Bronchial epithelial cell (primary cell): ENCODE results near the gene CCL4. TPM values are rescaled to one million over a fixed set of nuclear protein-coding genes. Genes with fewer than 3 reads are reported as not detected.
"Not testable (repeated sequence)": the region's sequence is repeated elsewhere in the genome, so short reads cannot be mapped to it uniquely, and the experiment has no call there.

Experiments
- DNase-seq: peaks from one replicate; pipeline ENCODE4 v3.0.0-alpha.2; 2010; ENCODE audit warnings: low read depth
- FAIRE-seq: peaks from 2 replicates; lab custom pipeline; 2011; peaks lifted over from hg19 to GRCh38; lab: Jason Lieb, UNC
- H3K27me3 ChIP-seq: 2 replicates; pipeline ENCODE4 v1.5.1; 2011; ENCODE audit warnings: low read length; ENCODE audit not compliant: control insufficient read depth, insufficient read depth
- H3K36me3 ChIP-seq: 2 replicates; pipeline ENCODE4 v1.5.1; 2011; ENCODE audit warnings: low read length; ENCODE audit not compliant: control insufficient read depth, insufficient read depth
- H3K4me3 ChIP-seq: 2 replicates; pipeline ENCODE4 v1.5.1; 2011; ENCODE audit warnings: mild to moderate bottlenecking, low read depth, low read length, control low read depth
- total RNA-seq: library from RNA; depleted of rRNA; stranded (reverse); fragments of >200 nt; gene quantifications from 2 replicates; pipeline ENCODE4 v1.2.1, GENCODE V29; 2014
- TF ChIP-seq, protein P1 (sequence below): IDR thresholded peaks from 2 replicates; pipeline ENCODE4 v1.5.1; 2011; ENCODE audit warnings: mild to moderate bottlenecking, moderate library complexity, low read length, control low read depth, inconsistent platforms; ENCODE audit not compliant: insufficient read depth, severe bottlenecking

CCL4 gene
- total RNA-seq, 1 donor from 2014 or later, result not detected

DNA sequence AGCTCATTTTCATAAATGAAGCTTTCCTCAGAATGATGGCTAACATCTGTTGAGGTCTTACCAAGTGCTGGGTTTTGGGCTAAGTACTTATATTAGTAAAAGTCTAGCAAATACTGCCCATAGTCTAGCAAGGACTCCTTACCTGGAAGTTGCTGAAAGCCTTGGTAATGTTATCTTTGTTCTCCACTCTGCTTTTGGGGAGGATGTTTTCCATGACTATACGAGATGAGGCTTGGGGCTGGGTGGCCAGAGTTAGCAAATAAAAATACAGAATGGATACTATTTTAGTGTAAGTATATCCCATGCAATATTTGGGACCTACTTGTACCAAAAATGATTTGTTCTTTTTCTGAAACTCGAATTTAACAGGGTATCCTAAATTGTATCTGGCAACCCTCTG, 31.9 kb upstream of the CCL4 start:
- FAIRE-seq, result no peak

GRCh38 chr17:36072431-36073121, 31.1 kb upstream of the CCL4 start:
- FAIRE-seq, result no peak

More for the DNA sequence above, 31.9 kb upstream of the CCL4 start:
- no peak for DNase-seq
- Histone ChIP-seq H3K4me3 (no peak overlapping the region), H3K36me3 (no peaks in the 10 kb centered on the region), H3K27me3 (no peaks in the 10 kb centered on the region)
- TF ChIP-seq, protein P1, sequence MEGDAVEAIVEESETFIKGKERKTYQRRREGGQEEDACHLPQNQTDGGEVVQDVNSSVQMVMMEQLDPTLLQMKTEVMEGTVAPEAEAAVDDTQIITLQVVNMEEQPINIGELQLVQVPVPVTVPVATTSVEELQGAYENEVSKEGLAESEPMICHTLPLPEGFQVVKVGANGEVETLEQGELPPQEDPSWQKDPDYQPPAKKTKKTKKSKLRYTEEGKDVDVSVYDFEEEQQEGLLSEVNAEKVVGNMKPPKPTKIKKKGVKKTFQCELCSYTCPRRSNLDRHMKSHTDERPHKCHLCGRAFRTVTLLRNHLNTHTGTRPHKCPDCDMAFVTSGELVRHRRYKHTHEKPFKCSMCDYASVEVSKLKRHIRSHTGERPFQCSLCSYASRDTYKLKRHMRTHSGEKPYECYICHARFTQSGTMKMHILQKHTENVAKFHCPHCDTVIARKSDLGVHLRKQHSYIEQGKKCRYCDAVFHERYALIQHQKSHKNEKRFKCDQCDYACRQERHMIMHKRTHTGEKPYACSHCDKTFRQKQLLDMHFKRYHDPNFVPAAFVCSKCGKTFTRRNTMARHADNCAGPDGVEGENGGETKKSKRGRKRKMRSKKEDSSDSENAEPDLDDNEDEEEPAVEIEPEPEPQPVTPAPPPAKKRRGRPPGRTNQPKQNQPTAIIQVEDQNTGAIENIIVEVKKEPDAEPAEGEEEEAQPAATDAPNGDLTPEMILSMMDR, result no peak

DNA sequence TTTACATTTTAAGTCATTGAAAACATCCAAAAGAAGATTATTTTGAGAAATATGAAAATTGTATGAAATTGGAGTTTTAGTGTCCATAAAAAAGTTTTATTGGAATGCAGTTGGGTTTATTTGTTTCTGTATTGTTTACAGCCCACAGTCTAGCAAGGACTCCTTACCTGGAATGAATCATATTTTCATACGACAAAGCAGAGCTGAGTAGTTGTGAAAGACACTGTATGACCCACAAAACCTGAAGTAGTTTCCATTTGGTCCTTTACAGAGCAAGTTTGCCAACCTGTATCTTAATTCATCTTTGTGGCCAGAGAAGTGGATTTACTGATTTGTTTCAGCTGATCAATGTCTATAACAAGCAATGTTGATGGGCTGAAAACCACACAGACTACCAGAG, 29.3 kb upstream of the CCL4 start:
- H3K4me3 ChIP-seq, result no peak overlapping the region
- TF ChIP-seq, protein P1, result no peak
- DNase-seq (peak; percentile 9), FAIRE-seq (no peak)
- peaks cover 1% of the 10 kb centered on the region for H3K27me3 ChIP-seq
- H3K36me3 ChIP-seq, result no peaks in the 10 kb centered on the region

More at GRCh38 chr17:36072431-36073121, 31.1 kb upstream of the CCL4 start:
- Histone ChIP-seq H3K4me3 (no peak overlapping the region), H3K27me3 (peaks cover 1% of the 10 kb centered on the region), H3K36me3 (no peaks in the 10 kb centered on the region)
- TF ChIP-seq, protein P1, result peak; percentile 64
- peak; percentile 21 for DNase-seq

GRCh38 chr17:36081681-36082471, 21.8 kb upstream of the CCL4 start:
- H3K36me3 ChIP-seq, H3K4me3 ChIP-seq, FAIRE-seq, DNase-seq, H3K27me3 ChIP-seq: not testable (repeated sequence)

- not testable (repeated sequence) for FAIRE-seq, H3K4me3 ChIP-seq, H3K27me3 ChIP-seq, DNase-seq, H3K36me3 ChIP-seq
Measured at GRCh38 chr17:36082482-36083120, 21.0 kb upstream of the CCL4 start.

GRCh38 chr17:36083691-36084090, 19.9 kb upstream of the CCL4 start:
- DNase-seq, H3K27me3 ChIP-seq: not testable (repeated sequence)

GRCh38 chr17:36085765-36086164, 17.9 kb upstream of the CCL4 start:
- Histone ChIP-seq H3K27me3 (no peaks in the 10 kb centered on the region), H3K36me3 (no peaks in the 10 kb centered on the region), H3K4me3 (no peak overlapping the region)
- DNase-seq, result peak; percentile 28
- TF ChIP-seq, protein P1, result no peak
- FAIRE-seq, result no peak

More at GRCh38 chr17:36083691-36084090, 19.9 kb upstream of the CCL4 start:
- not testable (repeated sequence) for H3K36me3 ChIP-seq, FAIRE-seq, H3K4me3 ChIP-seq
